Thymus (tissue), 11 donors: ENCODE data around the gene UCK2. TPM values are rescaled to one million over a fixed set of nuclear protein-coding genes. Genes with fewer than 3 reads are reported as not detected.

Experiments used
- DNase-seq, 9 donors: peaks; one replicate each; pipeline ENCODE4 v3.0.0-alpha.2; 2013; ENCODE audit warnings: low spot score in 9 of 9, low read depth in 6 of 9, missing footprints in 1 of 9
- H3K27ac ChIP-seq, 2 donors: one replicate each; pipeline ENCODE4 v1.5.1; 2013; ENCODE audit warnings: control low read depth in 1 of 2, low read depth in 1 of 2, low read length in 1 of 2, mild to moderate bottlenecking in 1 of 2, moderate library complexity in 1 of 2
- H3K27me3 ChIP-seq, 2 donors: one replicate each; pipeline ENCODE4 v1.5.1; 2013; ENCODE audit warnings: low read length in 1 of 2; ENCODE audit not compliant: control insufficient read depth in 2 of 2, insufficient read depth in 1 of 2
- H3K36me3 ChIP-seq, 2 donors: one replicate each; pipeline ENCODE4 v1.5.1; 2013; ENCODE audit warnings: low read length in 1 of 2, mild to moderate bottlenecking in 1 of 2, moderate library complexity in 1 of 2; ENCODE audit not compliant: control insufficient read depth in 2 of 2, insufficient read depth in 2 of 2
- H3K4me1 ChIP-seq, 2 donors: one replicate each; pipeline ENCODE4 v1.5.1; 2013; ENCODE audit warnings: low read length in 2 of 2; ENCODE audit not compliant: control insufficient read depth in 2 of 2, insufficient read depth in 2 of 2
- H3K4me3 ChIP-seq, 2 donors: one replicate each; pipeline ENCODE4 v1.5.1; 2013; ENCODE audit warnings: low read length in 2 of 2, control low read depth in 1 of 2, mild to moderate bottlenecking in 1 of 2
- H3K9me3 ChIP-seq, 2 donors: one replicate each; pipeline ENCODE4 v1.5.1; 2013; ENCODE audit warnings: low read length in 1 of 2, mild to moderate bottlenecking in 1 of 2; ENCODE audit not compliant: control insufficient read depth in 2 of 2, insufficient read depth in 1 of 2
- WGBS: extraction: QIAGEN DNeasy Blood & Tissue Kit; methylation state at CpG from one replicate; pipeline ENCODE4 v1.1.7; 2013; 5-methylcytosine and 5-hydroxymethylcytosine counted together
- polyA plus RNA-seq: library from polyadenylated mRNA; stranded (reverse); fragments of 200-250 nt; gene quantifications from one replicate; pipeline ENCODE4 v1.2.3, GENCODE V29; 2013
- total RNA-seq: library from RNA; stranded (reverse); fragments of 120-200 nt; gene quantifications from one replicate; pipeline ENCODE4 v1.2.4, GENCODE V29; 2013
- donor health status: healthy.

The UCK2 gene
- total and polyA plus RNA-seq, 2 donors: 13.2 to 32.6 TPM

DNA sequence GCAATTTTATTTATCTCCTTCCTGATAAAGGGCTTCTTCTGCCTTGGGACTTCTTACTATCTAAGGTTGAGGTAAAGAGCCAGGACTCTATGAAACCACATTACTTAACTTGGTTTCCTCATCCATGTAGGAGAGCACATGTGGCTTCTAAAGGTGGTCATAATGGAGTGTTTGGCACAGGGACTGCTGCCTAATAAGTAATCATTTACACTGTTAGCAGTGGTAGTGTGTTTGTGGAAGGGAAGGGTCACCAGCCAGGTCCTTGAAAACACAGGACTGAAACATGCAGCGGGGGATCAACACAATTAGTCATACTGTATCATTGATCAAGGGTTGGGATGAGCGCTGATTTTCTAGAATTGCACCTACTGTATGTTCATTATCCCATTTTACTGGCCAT is 59.6 kb downstream of the UCK2 start:
- Histone ChIP-seq H3K4me1 (peaks cover 0 to 2% of the 10 kb centered on the region in 2 donors), H3K27ac (no peak overlapping the region), H3K4me3 (no peak overlapping the region), H3K27me3 (no peaks in the 10 kb centered on the region), H3K9me3 (no peaks in the 10 kb centered on the region), H3K36me3 (peaks cover 2 to 8% of the 10 kb centered on the region in 2 donors)
- WGBS: 98% methylated on average over 2 of the region's 2 CpGs
- DNase-seq: no peak

- Histone ChIP-seq H3K27ac (no peak overlapping the region), H3K27me3 (no peaks in the 10 kb centered on the region), H3K4me3 (no peak overlapping the region), H3K9me3 (no peaks in the 10 kb centered on the region), H3K36me3 (peaks cover 2 to 8% of the 10 kb centered on the region in 2 donors), H3K4me1 (peaks cover 0 to 2% of the 10 kb centered on the region in 2 donors)
- 94% methylated on average over 8 of the region's 8 CpGs for WGBS
- DNase-seq: no peak
These were observed 60.6 kb downstream of the UCK2 start for GRCh38 chr1:165887877-165888551.

- peaks cover 0 to 2% of the 10 kb centered on the region in 2 donors for H3K4me1 ChIP-seq
- H3K9me3 ChIP-seq: no peaks in the 10 kb centered on the region
- peaks cover 2 to 8% of the 10 kb centered on the region in 2 donors for H3K36me3 ChIP-seq
- WGBS: 98% methylated on average over 4 of the region's 4 CpGs
- no peak overlapping the region for H3K4me3 ChIP-seq
- DNase-seq: no peak
- no peaks in the 10 kb centered on the region for H3K27me3 ChIP-seq
- no peak overlapping the region for H3K27ac ChIP-seq
These were observed 61.1 kb downstream of the UCK2 start for GRCh38 chr1:165888552-165888920.

DNA sequence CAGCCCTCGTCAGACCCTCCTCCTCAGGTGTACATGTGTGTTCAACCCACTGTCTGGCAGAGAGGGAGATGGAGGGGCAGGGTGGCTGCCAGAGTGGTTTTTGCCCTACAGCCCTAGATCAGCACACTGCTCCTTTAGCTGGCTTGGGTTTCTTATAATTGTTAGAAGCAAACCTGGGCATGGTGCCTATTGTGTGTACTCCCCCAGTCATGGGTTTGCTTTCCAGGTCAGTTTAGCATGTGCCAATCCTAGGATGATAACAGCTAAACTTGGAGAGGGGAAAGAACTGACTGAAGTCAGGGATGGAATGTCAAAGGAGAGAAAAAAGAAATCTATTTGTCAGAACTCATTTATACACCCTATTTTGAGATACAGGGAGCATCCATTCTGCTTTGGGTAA is 63.3 kb downstream of the UCK2 start:
- H3K36me3 ChIP-seq: peaks cover 6 to 8% of the 10 kb centered on the region in 2 donors
- H3K4me1 ChIP-seq: peaks cover 0 to 2% of the 10 kb centered on the region in 2 donors
- H3K9me3 ChIP-seq: no peaks in the 10 kb centered on the region
- no peak overlapping the region for H3K27ac ChIP-seq
- H3K27me3 ChIP-seq: no peaks in the 10 kb centered on the region
- no peak overlapping the region for H3K4me3 ChIP-seq
- 95% methylated on average over 1 of the region's 1 CpG for WGBS
- no peak for DNase-seq

DNA sequence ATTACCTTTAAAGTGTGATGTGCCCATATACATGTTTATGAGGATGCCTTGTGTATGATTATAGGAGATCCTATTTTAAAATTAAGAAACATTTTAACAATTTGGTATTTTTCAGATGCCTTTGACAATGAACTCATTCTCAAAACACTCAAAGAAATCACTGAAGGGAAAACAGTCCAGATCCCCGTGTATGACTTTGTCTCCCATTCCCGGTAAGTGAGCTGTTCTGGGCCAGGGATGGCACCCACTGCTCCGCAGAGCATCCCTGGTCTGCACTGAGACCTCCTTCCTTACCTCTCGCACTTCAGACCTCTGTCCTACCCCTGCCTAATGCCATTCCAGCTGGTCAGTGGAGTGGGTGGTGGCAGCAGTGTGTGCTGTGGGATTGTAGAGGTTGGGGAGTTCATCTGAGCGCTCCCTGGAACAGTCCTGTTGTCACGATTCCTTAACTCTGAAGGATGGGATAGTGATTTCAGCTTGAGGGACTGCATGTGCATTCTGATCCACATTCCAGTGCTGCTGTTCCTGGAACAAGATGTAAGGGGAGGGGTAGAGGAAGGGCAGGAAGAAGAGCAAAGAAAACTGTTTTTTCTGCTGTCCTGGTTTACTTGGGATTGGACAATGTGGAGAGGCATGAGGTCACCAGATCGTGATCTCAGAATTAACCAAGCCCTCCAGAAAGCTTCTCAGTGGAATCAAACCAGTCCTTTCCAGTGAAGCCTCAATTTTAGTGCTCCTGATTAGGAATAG is 63.9 kb downstream of the UCK2 start:
- DNase-seq: no peak
- 95% methylated on average over 7 of the region's 7 CpGs for WGBS
- Histone ChIP-seq H3K27ac (no peak overlapping the region), H3K27me3 (no peaks in the 10 kb centered on the region), H3K9me3 (no peaks in the 10 kb centered on the region), H3K4me1 (peaks cover 0 to 2% of the 10 kb centered on the region in 2 donors), H3K4me3 (no peak overlapping the region), H3K36me3 (peaks cover 11 to 12% of the 10 kb centered on the region in 2 donors)

- no peaks in the 10 kb centered on the region for H3K4me1 ChIP-seq
These were observed 65.5 kb downstream of the UCK2 start for GRCh38 chr1:165892935-165893334.

GRCh38 chr1:165893507-165893906 is 66.1 kb downstream of the UCK2 start:
- H3K4me1 ChIP-seq: no peaks in the 10 kb centered on the region
- H3K27me3 ChIP-seq: no peaks in the 10 kb centered on the region
- WGBS: 98% methylated on average over 2 of the region's 2 CpGs
- no peak overlapping the region for H3K4me3 ChIP-seq
- no peak overlapping the region for H3K27ac ChIP-seq
- no peaks in the 10 kb centered on the region for H3K9me3 ChIP-seq
- peaks cover 13 to 23% of the 10 kb centered on the region in 2 donors for H3K36me3 ChIP-seq
- DNase-seq: no peak

More at GRCh38 chr1:165892935-165893334, 65.5 kb downstream of the UCK2 start:
- 98% methylated on average over 4 of the region's 4 CpGs for WGBS
- Histone ChIP-seq H3K27me3 (no peaks in the 10 kb centered on the region), H3K9me3 (no peaks in the 10 kb centered on the region), H3K36me3 (peaks cover 13 to 20% of the 10 kb centered on the region in 2 donors), H3K27ac (no peak overlapping the region), H3K4me3 (no peak overlapping the region)
- no peak for DNase-seq

DNA sequence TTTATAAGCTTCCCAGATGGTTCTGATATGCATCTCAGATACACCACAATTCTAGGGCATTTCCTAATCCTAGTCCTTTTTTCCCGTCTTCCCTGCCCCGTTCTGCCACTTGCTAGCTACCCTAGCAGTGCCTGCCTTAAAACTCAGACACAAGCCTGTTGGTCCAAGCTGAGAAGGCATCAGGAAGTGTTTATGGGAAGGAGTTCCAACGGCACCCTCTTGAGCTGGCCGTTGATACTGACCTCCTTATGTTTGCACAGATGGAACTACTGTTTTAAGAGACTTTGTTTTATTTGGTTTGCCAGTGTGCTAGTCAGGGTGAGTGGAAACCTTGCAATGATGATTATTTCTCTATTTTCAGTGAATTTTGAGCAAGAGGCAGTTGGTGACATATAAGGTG is 67.2 kb downstream of the UCK2 start:
- no peaks in the 10 kb centered on the region for H3K9me3 ChIP-seq
- DNase-seq: no peak
- H3K27me3 ChIP-seq: no peaks in the 10 kb centered on the region
- H3K4me1 ChIP-seq: no peaks in the 10 kb centered on the region
- H3K27ac ChIP-seq: no peak overlapping the region
- H3K36me3 ChIP-seq: peaks cover 13 to 26% of the 10 kb centered on the region in 2 donors
- H3K4me3 ChIP-seq: no peak overlapping the region
- 95% methylated on average over 4 of the region's 4 CpGs for WGBS

- Histone ChIP-seq H3K4me3 (no peak overlapping the region), H3K36me3 (peaks cover 13 to 31% of the 10 kb centered on the region in 2 donors), H3K27ac (no peak overlapping the region), H3K27me3 (no peaks in the 10 kb centered on the region), H3K4me1 (peaks cover 0 to 6% of the 10 kb centered on the region in 2 donors), H3K9me3 (no peaks in the 10 kb centered on the region)
- 96% methylated on average over 5 of the region's 5 CpGs for WGBS
- no peak for DNase-seq
These were observed 68.0 kb downstream of the UCK2 start for GRCh38 chr1:165895451-165895871.
